HG02852 (cell line): ENCODE measurements around the gene DHRS11.

Source experiments
- ATAC-seq: cut with Tn5 transposase; IDR thresholded peaks from one replicate; pipeline ENCODE4 v1.9.1; 2021; ENCODE audit warnings: mild to moderate bottlenecking, moderate library complexity; ENCODE audit not compliant: unreplicated experiment

Gene DHRS11

GRCh38 chr17:36613155-36613554 is 21.5 kb downstream of the DHRS11 start:
- no peak for ATAC-seq

DNA sequence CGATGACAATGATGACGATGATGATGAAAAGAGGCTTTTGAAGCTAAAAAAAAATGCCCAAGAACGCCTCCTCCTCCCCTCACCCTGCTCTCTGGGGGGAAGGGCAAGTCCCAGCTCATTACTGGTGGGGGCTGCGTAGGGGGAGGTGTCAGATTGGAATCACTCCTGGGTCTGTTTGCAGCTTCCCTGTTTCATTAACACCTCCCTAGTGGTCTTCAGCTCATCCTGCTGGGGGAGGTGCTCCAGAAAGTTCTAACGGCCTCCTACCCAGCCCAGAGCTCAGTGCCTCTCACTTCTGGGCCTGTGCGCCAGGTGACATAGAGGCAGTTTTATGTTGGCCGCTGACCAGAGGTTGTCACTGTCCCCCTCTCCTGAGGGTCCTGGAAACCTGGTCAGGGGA is 22.4 kb downstream of the DHRS11 start:
- no peak for ATAC-seq

DNA sequence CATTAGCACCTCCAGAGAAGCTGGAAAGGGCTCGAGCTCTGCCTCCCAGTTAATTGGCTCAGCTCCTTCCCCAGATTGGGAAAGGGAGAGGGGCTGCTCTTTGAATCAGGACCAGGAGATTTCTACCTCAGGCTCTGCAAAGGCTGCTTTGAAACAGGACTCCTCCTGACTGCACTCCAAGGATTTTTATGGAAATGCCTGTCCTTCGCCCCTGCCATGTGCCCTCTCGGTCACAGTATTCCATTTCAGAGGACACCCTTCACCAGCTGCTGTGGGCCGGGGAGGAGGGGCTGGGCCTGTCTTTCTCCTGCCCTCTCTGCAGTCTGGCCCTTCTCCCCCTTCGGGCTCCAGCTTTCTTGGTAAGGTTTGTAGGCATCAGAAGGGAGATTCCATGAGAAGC is 23.3 kb downstream of the DHRS11 start:
- no peak for ATAC-seq

DNA sequence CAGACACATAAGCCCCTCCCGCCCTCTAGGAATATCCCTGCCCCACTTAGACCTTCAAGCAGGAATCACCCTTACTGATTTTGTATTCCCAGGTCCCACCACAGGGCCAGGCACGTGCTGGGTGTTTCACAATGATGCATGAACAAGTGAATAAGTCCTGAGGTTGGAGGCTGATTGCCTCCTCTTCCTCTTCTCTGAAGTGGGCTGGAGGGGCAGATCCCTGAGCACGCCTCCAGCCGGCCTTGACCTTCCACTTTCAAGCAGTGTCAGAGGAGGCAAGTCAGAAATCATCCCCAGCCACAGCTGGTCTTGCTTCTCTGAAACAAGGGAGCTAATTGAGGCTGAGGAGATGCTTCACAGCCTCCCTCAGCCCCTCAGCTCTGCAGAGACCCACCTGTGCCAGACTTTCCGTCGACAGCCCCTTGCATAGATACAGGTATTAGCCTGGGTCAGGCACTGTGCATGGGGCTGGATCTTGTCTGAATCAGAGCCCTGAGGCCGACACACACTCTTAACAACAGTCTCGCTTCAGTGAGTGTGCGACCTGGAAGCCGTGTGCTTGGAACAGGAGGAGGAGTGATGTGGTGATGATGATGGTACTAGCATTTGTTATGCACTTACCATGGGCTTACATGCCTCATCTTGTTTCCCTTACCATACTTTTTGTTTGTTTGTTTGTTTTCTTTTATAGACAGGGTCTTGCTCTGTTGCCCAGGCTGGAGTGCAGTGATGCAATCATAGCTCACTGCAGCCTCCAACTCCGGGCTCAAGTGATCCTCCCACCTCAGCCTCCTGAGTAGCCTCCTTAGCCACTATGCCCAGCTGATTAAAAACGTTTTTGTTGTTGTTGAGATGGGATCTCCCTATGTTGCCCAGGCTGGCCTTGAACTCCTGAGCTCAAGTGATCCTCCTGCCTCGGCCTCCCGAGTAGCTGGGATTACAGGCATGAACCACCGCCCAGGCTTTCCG is 24.7 kb downstream of the DHRS11 start:
- ATAC-seq = no peak

- ATAC-seq = no peak
These were observed 26.1 kb downstream of the DHRS11 start for GRCh38 chr17:36617773-36618172.

DNA sequence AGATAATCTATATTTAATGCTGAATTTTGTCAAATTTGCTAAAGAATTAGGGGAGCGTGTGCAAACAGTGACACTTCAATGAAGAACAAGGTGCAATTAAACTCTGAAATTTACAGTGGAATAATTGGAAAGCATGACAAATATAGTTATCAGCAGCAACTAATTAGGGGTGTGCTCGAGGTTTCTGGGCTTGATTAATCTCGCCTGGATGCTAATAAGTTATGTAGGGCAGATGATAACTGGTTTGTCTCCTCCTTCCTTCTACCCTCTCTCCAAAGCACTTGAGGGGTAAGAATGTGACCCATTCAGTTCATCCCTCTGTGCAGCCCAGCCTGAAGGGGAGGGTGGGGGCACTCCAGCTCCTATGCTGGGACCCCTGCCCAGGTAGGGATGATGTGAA is 31.6 kb downstream of the DHRS11 start:
- ATAC-seq = no peak

GRCh38 chr17:36625188-36625587 is 33.5 kb downstream of the DHRS11 start:
- ATAC-seq = no peak

DNA sequence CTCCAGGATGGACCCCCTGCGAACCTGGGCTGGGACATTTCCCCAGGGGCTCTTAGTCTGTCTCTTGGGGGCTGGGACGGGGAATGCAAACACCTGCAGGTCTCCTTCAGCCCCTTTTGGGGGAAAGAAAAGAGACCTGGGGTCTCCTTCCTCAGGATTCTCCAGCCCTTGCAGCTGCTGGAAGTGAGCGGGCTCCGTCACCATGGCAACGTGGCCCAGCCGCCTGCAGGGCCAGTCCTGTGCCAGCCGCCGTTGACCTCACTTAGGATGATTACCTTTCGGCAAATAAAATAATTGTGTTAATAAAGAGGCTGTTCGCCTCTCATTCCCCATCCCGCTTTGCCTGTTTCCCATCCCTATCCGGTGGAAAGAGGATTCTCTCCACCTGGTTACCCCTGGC is 35.4 kb downstream of the DHRS11 start:
- ATAC-seq = no peak

GRCh38 chr17:36628576-36628975 is 36.9 kb downstream of the DHRS11 start:
- ATAC-seq = no peak

DNA sequence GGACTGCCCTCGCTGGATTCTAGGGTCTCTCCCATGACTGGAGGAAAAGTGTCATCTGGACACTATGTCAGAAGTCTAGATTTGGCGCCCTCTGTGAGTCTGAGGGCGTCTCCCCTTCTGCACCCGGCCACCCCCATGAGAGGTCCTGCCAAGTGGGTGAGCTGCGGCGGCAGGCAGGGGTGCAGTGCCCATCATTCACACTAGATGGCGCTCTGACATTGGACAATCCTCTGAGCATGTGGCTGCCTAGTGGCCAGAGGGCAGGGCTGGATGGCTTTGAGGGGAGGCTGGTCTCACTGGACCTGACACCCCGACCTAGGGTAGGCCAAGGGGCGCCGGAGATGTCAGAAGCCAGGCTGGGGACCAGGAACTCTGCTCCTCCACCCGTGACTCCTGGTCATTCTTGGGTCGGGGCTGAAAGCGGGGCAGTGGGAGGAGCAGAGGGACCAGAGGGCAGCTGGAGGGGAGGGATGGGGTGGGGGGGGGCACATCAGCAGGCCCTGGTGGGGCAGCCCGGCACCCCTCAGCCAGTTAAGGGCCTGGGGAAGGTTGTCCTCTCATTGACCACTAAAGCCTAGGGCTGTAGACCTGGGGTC is 37.7 kb downstream of the DHRS11 start:
- no peak for ATAC-seq

GRCh38 chr17:36629970-36630502 is 38.4 kb downstream of the DHRS11 start:
- ATAC-seq = no peak

- ATAC-seq = no peak
These were observed 39.3 kb downstream of the DHRS11 start for GRCh38 chr17:36631022-36631421.

DNA sequence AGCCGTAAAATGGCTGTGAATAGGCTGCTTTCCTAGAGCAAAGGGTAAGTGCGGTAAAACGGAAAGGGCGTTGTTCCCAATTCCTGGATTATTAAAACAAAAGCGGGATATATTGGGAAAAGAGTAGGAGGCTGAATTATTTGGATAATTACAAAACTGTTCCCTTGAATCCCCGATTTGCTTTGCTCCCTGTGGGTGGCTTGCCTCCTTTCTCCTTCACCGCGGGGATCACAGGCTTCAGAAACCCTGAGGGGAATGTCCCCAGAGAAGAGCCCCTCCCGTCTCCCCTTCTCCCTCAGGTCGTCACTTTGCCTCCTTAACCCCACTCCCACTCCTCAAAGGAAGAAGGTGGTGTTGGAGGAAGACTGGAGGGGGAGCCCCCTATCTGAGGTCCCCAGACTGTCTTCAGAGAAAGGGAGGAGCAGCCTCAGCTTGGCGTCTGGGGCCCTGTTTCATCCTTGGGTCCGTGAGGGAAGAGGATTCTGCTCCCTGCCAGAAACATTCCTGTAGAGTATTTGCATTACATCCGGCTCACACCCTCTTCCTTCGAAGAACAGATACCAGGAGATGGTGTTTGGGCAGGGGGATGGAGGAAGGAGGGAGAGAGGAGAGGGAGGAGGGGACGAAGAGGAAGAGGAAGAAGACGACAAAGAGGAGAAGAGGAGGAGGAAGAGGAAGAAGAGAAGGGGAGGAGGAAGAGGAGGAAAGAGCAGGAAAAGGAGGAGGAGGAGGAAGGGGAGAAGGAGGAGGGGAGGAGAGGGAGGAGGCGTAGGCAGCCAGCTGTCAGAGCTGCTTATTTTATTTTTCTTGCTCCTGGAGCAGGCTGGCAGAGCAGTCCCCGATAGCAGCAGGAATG is 41.5 kb downstream of the DHRS11 start:
- ATAC-seq = no peak

GRCh38 chr17:36640346-36640745 is 48.7 kb downstream of the DHRS11 start:
- ATAC-seq = no peak

DNA sequence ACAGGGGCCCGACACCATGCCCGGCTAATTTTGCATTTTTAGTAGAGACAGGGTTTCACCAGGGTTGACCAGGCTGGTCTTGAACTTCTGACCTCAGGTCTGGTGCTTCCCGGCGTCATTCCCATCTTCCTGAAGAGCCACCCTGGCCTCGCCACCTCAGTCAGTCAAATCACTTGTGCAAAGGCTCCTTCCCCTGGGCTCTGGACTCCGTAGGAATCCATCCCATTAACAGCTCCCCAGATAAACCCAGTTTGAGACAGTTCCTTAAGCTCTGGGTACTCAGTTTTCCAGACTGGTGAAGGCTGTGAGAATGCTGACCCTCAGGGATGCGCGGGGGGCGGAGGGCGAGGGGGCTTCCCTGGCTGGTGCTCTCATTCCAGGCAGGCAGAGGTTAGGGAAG is 49.2 kb downstream of the DHRS11 start:
- no peak for ATAC-seq

DNA sequence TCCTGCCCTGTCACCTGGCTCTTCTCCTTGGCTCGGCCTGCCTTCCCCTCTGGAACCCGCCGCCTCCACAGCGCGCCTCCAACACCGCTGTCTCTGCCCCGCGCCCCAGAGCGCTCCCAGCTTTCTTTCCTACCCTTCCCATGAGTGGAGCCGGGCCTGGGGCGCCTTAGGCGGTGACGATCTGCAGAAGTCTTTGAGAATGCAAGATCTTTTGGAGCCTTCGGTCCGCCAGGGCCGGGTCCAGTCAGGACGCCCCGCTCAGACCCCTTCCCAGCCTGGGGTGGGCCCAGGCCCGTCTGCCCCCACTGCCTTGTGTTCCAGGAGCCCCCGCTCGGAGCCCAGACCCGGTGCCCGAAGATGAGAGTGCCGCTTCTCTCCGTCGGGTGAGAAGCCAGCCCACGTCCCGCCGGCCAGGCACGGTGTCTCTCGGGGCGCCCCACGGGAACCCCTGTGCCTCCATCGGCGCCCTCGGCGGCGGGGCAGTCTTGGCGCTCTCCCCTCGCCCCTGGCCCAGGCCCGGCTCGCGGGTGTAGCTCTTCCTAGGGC is 49.7 kb downstream of the DHRS11 start:
- ATAC-seq = no peak

- no peak for ATAC-seq
These were observed 50.5 kb downstream of the DHRS11 start for GRCh38 chr17:36641877-36642845.

DNA sequence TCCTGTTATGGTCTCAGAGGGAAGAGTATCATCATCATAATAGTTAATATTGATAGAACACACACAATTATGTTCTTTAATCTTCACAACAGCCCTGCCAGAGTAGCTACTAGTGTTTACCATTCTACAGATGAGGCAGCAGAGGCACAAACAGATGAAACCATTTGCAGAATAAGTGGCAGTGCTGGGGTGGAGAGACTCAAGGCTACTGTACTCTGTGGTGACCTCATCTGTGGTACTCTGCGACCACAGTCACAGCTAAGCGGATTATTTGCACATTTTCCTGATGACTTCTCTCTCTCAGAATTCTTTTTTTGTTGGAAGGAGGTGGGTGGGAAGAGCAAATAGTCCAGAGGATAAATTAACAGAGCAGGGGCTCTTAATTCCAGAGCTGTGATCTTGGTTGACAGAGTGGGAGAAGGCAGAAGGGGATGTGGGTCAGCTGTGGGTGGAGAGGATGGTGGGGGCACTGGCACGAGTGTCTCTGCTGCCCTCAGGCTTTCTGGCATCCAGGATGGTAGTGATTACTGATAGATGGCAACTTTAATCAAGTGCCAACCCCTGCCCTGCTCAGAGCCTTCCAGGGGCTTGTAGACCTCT is 51.5 kb downstream of the DHRS11 start:
- no peak for ATAC-seq

DNA sequence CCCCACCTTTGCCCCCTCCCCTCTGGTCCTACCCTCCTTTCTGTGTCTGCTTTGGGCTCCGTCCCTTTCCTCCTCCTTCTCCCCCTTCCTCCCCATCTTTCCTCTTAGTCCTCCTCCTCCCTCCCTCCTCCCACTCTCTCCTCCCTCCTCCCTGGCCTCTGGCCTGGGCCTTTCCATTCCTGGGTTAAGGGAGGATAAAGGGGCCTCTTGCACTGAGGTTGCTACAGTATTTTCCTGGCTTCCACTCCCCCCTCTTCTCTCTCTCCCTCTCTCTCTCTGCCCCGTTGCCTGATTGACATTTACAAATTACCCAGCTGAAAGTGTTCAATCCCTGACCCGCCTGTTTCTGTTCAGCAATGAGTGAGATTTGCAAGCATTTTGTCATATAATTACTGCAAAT is 53.7 kb downstream of the DHRS11 start:
- no peak for ATAC-seq
